Femur (tissue), 1 donor: ENCODE results near the gene CRX.
A peak's percentile ranks its signal among the peaks of the same experiment; 100 is the strongest.
"Not testable (repeated sequence)": the region's sequence is repeated elsewhere in the genome, so short reads cannot be mapped to it uniquely, and the experiment has no call there.

Source experiments
- DNase-seq: peaks from one replicate; pipeline ENCODE4 v3.0.0-alpha.2; 2017

Gene CRX

GRCh38 chr19:47804451-47804850, 17.3 kb upstream of the CRX start, which contains the start of gene TPRX1:
TPRX1 (minus strand) TSS chr19:47804551; CDS start chr19:47804539, 12 bp downstream.
- DNase-seq, result not testable (repeated sequence)

GRCh38 chr19:47805313-47805712, 16.4 kb upstream of the CRX start:
- no peak for DNase-seq

GRCh38 chr19:47806435-47806834, 15.3 kb upstream of the CRX start:
- DNase-seq, result no peak

- peak; percentile 73 for DNase-seq
Measured at GRCh38 chr19:47813304-47813994, 8.3 kb upstream of the CRX start.

- no peak for DNase-seq
Measured at GRCh38 chr19:47813995-47814328, 7.8 kb upstream of the CRX start.

- not testable (repeated sequence) for DNase-seq
Measured at GRCh38 chr19:47816270-47816669, 5.5 kb upstream of the CRX start.

- not testable (repeated sequence) for DNase-seq
Measured at GRCh38 chr19:47818221-47818620, 3.5 kb upstream of the CRX start.

GRCh38 chr19:47819858-47820257, 1.9 kb upstream of the CRX start:
- DNase-seq, result no peak

- DNase-seq, result no peak
Measured at GRCh38 chr19:47820410-47820809, 1.3 kb upstream of the CRX start.

- DNase-seq, result no peak
Measured at GRCh38 chr19:47824396-47824795, 2.7 kb downstream of the CRX start.

GRCh38 chr19:47826800-47827199, 5.1 kb downstream of the CRX start:
- no peak for DNase-seq

GRCh38 chr19:47832723-47833122, 11.0 kb downstream of the CRX start:
- DNase-seq, result no peak

GRCh38 chr19:47836038-47836437, 14.3 kb downstream of the CRX start:
- no peak for DNase-seq

- DNase-seq, result no peak
Measured at GRCh38 chr19:47839411-47839810, 17.7 kb downstream of the CRX start.

- DNase-seq, result no peak
Measured at GRCh38 chr19:47839913-47840312, 18.2 kb downstream of the CRX start.

GRCh38 chr19:47842941-47843340, 21.2 kb downstream of the CRX start:
- DNase-seq, result no peak

- DNase-seq, result no peak
Measured at GRCh38 chr19:47848425-47848822, 26.7 kb downstream of the CRX start.

- DNase-seq, result no peak
Measured at GRCh38 chr19:47848823-47849473, 27.2 kb downstream of the CRX start.

- DNase-seq, result no peak
Measured at GRCh38 chr19:47853003-47853402, 31.3 kb downstream of the CRX start.

GRCh38 chr19:47854459-47854858, 32.7 kb downstream of the CRX start:
- DNase-seq, result no peak

- DNase-seq, result not testable (repeated sequence)
Measured at GRCh38 chr19:47858231-47858630, 36.5 kb downstream of the CRX start.

GRCh38 chr19:47858646-47859285, 37.0 kb downstream of the CRX start, which contains the start of gene TPRX2:
TPRX2 (plus strand) TSS chr19:47859235; CDS start chr19:47859247, 12 bp downstream.
- DNase-seq, result not testable (repeated sequence)

- DNase-seq, result not testable (repeated sequence)
Measured at GRCh38 chr19:47859838-47860237, 38.1 kb downstream of the CRX start.
